ENCODE results near the gene CSNK1A1.

GRCh38 chr5:149593370-149593769, 42.1 kb upstream of the CSNK1A1 start:
- TF ChIP-seq POLR2AphosphoS5 (IDR thresholded peaks at IDR 0.05; ENCODE audit: low read depth, low read length) (no peak), POLR2A (IDR thresholded peaks at IDR 0.05; ENCODE audit: low read depth, low read length) (no peak)

All from GM12891 (cell line).